ENCODE results near the gene SLC16A6.
"Not testable (repeated sequence)": the region's sequence is repeated elsewhere in the genome, so short reads cannot be mapped to it uniquely, and the experiment has no call there.

SLC16A6 gene

GRCh38 chr17:68290955-68291835 is at the start of gene SLC16A6, which contains the start of gene ARSG:
TSS of gene SLC16A6 (minus strand) at chr17:68291127. CDS start at chr17:68278320, 12,807 bp downstream.
TSS of gene ARSG (plus strand) at chr17:68291495. CDS start at chr17:68307494, 15,999 bp downstream.
- DNase-seq (ENCODE audit: low read depth, low spot score), result no peak

- no peak for DNase-seq (ENCODE audit: low read depth, low spot score)
These were observed 43.5 kb upstream of the SLC16A6 start for GRCh38 chr17:68334393-68334792.

GRCh38 chr17:68331932-68332331 is 41.0 kb upstream of the SLC16A6 start:
- not testable (repeated sequence) for DNase-seq (ENCODE audit: low read depth, low spot score)

GRCh38 chr17:68329331-68329730 is 38.4 kb upstream of the SLC16A6 start:
- DNase-seq (ENCODE audit: low read depth, low spot score), result no peak

GRCh38 chr17:68328676-68329075 is 37.7 kb upstream of the SLC16A6 start:
- DNase-seq (ENCODE audit: low read depth, low spot score), result no peak

- DNase-seq (ENCODE audit: low read depth, low spot score), result no peak
These were observed 37.1 kb upstream of the SLC16A6 start for GRCh38 chr17:68327823-68328557.

- DNase-seq (ENCODE audit: low read depth, low spot score), result no peak
These were observed 35.8 kb upstream of the SLC16A6 start for GRCh38 chr17:68326681-68327080.

- DNase-seq (ENCODE audit: low read depth, low spot score), result no peak
These were observed 35.0 kb upstream of the SLC16A6 start for GRCh38 chr17:68325961-68326360.

- no peak for DNase-seq (ENCODE audit: low read depth, low spot score)
These were observed 33.9 kb upstream of the SLC16A6 start for GRCh38 chr17:68324654-68325336.

- DNase-seq (ENCODE audit: low read depth, low spot score), result no peak
These were observed 33.2 kb upstream of the SLC16A6 start for GRCh38 chr17:68324114-68324513.

GRCh38 chr17:68322630-68323029 is 31.7 kb upstream of the SLC16A6 start:
- DNase-seq (ENCODE audit: low read depth, low spot score), result no peak

- no peak for DNase-seq (ENCODE audit: low read depth, low spot score)
These were observed 30.6 kb upstream of the SLC16A6 start for GRCh38 chr17:68321556-68321954.

- no peak for DNase-seq (ENCODE audit: low read depth, low spot score)
These were observed 30.1 kb upstream of the SLC16A6 start for GRCh38 chr17:68320943-68321555.

- DNase-seq (ENCODE audit: low read depth, low spot score), result no peak
These were observed 29.5 kb upstream of the SLC16A6 start for GRCh38 chr17:68320311-68320865.

GRCh38 chr17:68319410-68320162 is 28.7 kb upstream of the SLC16A6 start:
- no peak for DNase-seq (ENCODE audit: low read depth, low spot score)

- DNase-seq (ENCODE audit: low read depth, low spot score), result no peak
These were observed 27.4 kb upstream of the SLC16A6 start for GRCh38 chr17:68318103-68318991.

- no peak for DNase-seq (ENCODE audit: low read depth, low spot score)
These were observed 26.5 kb upstream of the SLC16A6 start for GRCh38 chr17:68317458-68317857.

GRCh38 chr17:68315930-68316329 is 25.0 kb upstream of the SLC16A6 start:
- DNase-seq (ENCODE audit: low read depth, low spot score), result no peak

GRCh38 chr17:68314916-68315535 is 24.1 kb upstream of the SLC16A6 start:
- DNase-seq (ENCODE audit: low read depth, low spot score), result no peak

Measured in iPS DF 19.7 (cell line).